ENCODE results near the gene FAM241A. TPM values are rescaled to one million over a fixed set of nuclear protein-coding genes. Genes with fewer than 3 reads are reported as not detected.
A peak's percentile ranks its signal among the peaks of the same experiment; 100 is the strongest.
"Not testable (repeated sequence)": the region's sequence is repeated elsewhere in the genome, so short reads cannot be mapped to it uniquely, and the experiment has no call there.

Gene FAM241A
- total RNA-seq, 2 experiments from 2014 or later, result 1.4 to 2.3 TPM

GRCh38 chr4:112143781-112144180 is 1.5 kb upstream of the FAM241A start:
- DNase-seq (no peak), ATAC-seq (no peak)
- CTCF ChIA-PET, result no interaction called here
- no peaks in the 10 kb centered on the region for H3K9me3 Mint-ChIP-seq (ENCODE audit: low read depth)
- H3K36me3 Mint-ChIP-seq, result peaks cover 5% of the 10 kb centered on the region
- H3K4me3 Mint-ChIP-seq, result no peak overlapping the region
- H3K4me1 Mint-ChIP-seq, result peaks cover 46% of the 10 kb centered on the region
- no peaks in the 10 kb centered on the region for H3K27me3 Mint-ChIP-seq
- no peak overlapping the region for H3K27ac Mint-ChIP-seq

- DNase-seq (no peak), ATAC-seq (no peak)
- Mint-ChIP-seq H3K36me3 (peaks cover 5% of the 10 kb centered on the region), H3K4me1 (peaks cover 46% of the 10 kb centered on the region), H3K27ac (no peak overlapping the region), H3K27me3 (no peaks in the 10 kb centered on the region), H3K9me3 (ENCODE audit: low read depth) (no peaks in the 10 kb centered on the region), H3K4me3 (peak overlapping the region; percentile 91)
- CTCF ChIA-PET, result interaction anchor here (1.0 to 1.4 kb wide), 2 partner anchors 42 to 90 kb away, joined by 3 read pairs; no protein-coding TSS in a partner anchor
Measured at GRCh38 chr4:112144546-112145325, 518 bp upstream of the FAM241A start.

GRCh38 chr4:112145790-112146501 is 692 bp downstream of the FAM241A start:
- Mint-ChIP-seq H3K9me3 (ENCODE audit: low read depth) (no peaks in the 10 kb centered on the region), H3K27me3 (no peaks in the 10 kb centered on the region), H3K4me1 (peaks cover 45% of the 10 kb centered on the region), H3K4me3 (peak overlapping the region; percentile 91), H3K27ac (peak overlapping the region; percentile 86), H3K36me3 (peaks cover 5% of the 10 kb centered on the region)
- ATAC-seq (peak; percentile 61), DNase-seq (peak; percentile 67)
- CTCF ChIA-PET, result interaction anchor here (1.0 to 1.8 kb wide), 3 partner anchors 43 to 88 kb away, joined by 3 to 6 read pairs (median 3); no protein-coding TSS in a partner anchor

GRCh38 chr4:112146502-112146813 is 1.2 kb downstream of the FAM241A start:
- CTCF ChIA-PET, result interaction anchor here (0.8 to 1.8 kb wide), 3 partner anchors 10 to 47 kb away, joined by 3 to 6 read pairs (median 3); no protein-coding TSS in a partner anchor
- peaks cover 40% of the 10 kb centered on the region for H3K4me1 Mint-ChIP-seq
- DNase-seq (no peak), ATAC-seq (no peak)
- peak overlapping the region; percentile 86 for H3K27ac Mint-ChIP-seq
- peak overlapping the region; percentile 91 for H3K4me3 Mint-ChIP-seq
- no peaks in the 10 kb centered on the region for H3K27me3 Mint-ChIP-seq
- H3K9me3 Mint-ChIP-seq (ENCODE audit: low read depth), result no peaks in the 10 kb centered on the region
- H3K36me3 Mint-ChIP-seq, result peaks cover 5% of the 10 kb centered on the region

GRCh38 chr4:112147697-112148096 is 2.4 kb downstream of the FAM241A start:
- no peak overlapping the region for H3K4me3 Mint-ChIP-seq
- CTCF ChIA-PET, result interaction anchor here (1.2 kb wide), 1 partner anchor 11 kb away, joined by 4 read pairs; no protein-coding TSS in a partner anchor
- no peaks in the 10 kb centered on the region for H3K27me3 Mint-ChIP-seq
- peaks cover 7% of the 10 kb centered on the region for H3K36me3 Mint-ChIP-seq
- no peak for ATAC-seq
- DNase-seq, result no peak
- no peaks in the 10 kb centered on the region for H3K9me3 Mint-ChIP-seq (ENCODE audit: low read depth)
- H3K27ac Mint-ChIP-seq, result no peak overlapping the region
- H3K4me1 Mint-ChIP-seq, result peaks cover 40% of the 10 kb centered on the region

GRCh38 chr4:112150920-112151319 is 5.7 kb downstream of the FAM241A start:
- DNase-seq, result no peak
- Mint-ChIP-seq H3K36me3 (peaks cover 9% of the 10 kb centered on the region), H3K27ac (no peak overlapping the region), H3K4me3 (no peak overlapping the region), H3K4me1 (peaks cover 40% of the 10 kb centered on the region), H3K9me3 (ENCODE audit: low read depth) (no peaks in the 10 kb centered on the region), H3K27me3 (no peaks in the 10 kb centered on the region)
- CTCF ChIA-PET, result interaction anchor here (2.1 kb wide), 1 partner anchor 52 kb away, joined by 6 read pairs; no protein-coding TSS in a partner anchor
- ATAC-seq, result no peak

GRCh38 chr4:112152521-112152920 is 7.3 kb downstream of the FAM241A start:
- H3K27me3 Mint-ChIP-seq, result no peaks in the 10 kb centered on the region
- no peaks in the 10 kb centered on the region for H3K9me3 Mint-ChIP-seq (ENCODE audit: low read depth)
- no peak overlapping the region for H3K27ac Mint-ChIP-seq
- H3K4me1 Mint-ChIP-seq, result peaks cover 25% of the 10 kb centered on the region
- no peak for ATAC-seq
- CTCF ChIA-PET, result interaction anchor here (2.1 kb wide), 1 partner anchor 53 kb away, joined by 6 read pairs; no protein-coding TSS in a partner anchor
- H3K4me3 Mint-ChIP-seq, result no peak overlapping the region
- H3K36me3 Mint-ChIP-seq, result peaks cover 7% of the 10 kb centered on the region
- DNase-seq, result no peak

- no peak overlapping the region for H3K4me3 Mint-ChIP-seq
- no peak overlapping the region for H3K27ac Mint-ChIP-seq
- H3K36me3 Mint-ChIP-seq, result peaks cover 9% of the 10 kb centered on the region
- ATAC-seq, result no peak
- CTCF ChIA-PET, result no interaction called here
- peaks cover 19% of the 10 kb centered on the region for H3K4me1 Mint-ChIP-seq
- H3K9me3 Mint-ChIP-seq (ENCODE audit: low read depth), result no peaks in the 10 kb centered on the region
- no peaks in the 10 kb centered on the region for H3K27me3 Mint-ChIP-seq
- no peak for DNase-seq
Measured at GRCh38 chr4:112153211-112153791, 8.0 kb downstream of the FAM241A start.

GRCh38 chr4:112156112-112156511 is 10.9 kb downstream of the FAM241A start:
- H3K4me3 Mint-ChIP-seq, result no peak overlapping the region
- no peaks in the 10 kb centered on the region for H3K27me3 Mint-ChIP-seq
- H3K9me3 Mint-ChIP-seq (ENCODE audit: low read depth), result peaks cover 9% of the 10 kb centered on the region
- H3K36me3 Mint-ChIP-seq, result peaks cover 28% of the 10 kb centered on the region
- H3K4me1 Mint-ChIP-seq, result peaks cover 14% of the 10 kb centered on the region
- ATAC-seq (no peak), DNase-seq (no peak)
- no peak overlapping the region for H3K27ac Mint-ChIP-seq
- CTCF ChIA-PET, result interaction anchor here (0.6 to 1.2 kb wide), 2 partner anchors 9 to 1967 kb away, joined by 3 read pairs; no protein-coding TSS in a partner anchor

- H3K27ac Mint-ChIP-seq, result no peak overlapping the region
- DNase-seq (no peak), ATAC-seq (no peak)
- H3K4me3 Mint-ChIP-seq, result no peak overlapping the region
- peaks cover 32% of the 10 kb centered on the region for H3K36me3 Mint-ChIP-seq
- H3K27me3 Mint-ChIP-seq, result no peaks in the 10 kb centered on the region
- H3K9me3 Mint-ChIP-seq (ENCODE audit: low read depth), result peaks cover 9% of the 10 kb centered on the region
- CTCF ChIA-PET, result interaction anchor here (0.6 to 1.2 kb wide), 2 partner anchors 10 to 1967 kb away, joined by 3 read pairs; no protein-coding TSS in a partner anchor
- H3K4me1 Mint-ChIP-seq, result peaks cover 14% of the 10 kb centered on the region
Measured at GRCh38 chr4:112156553-112156952, 11.3 kb downstream of the FAM241A start.

- ATAC-seq; CTCF ChIA-PET; H3K27ac Mint-ChIP-seq; H3K27me3 Mint-ChIP-seq; H3K4me3 Mint-ChIP-seq; DNase-seq; H3K9me3 Mint-ChIP-seq (ENCODE audit: low read depth): not testable (repeated sequence)
- H3K36me3 Mint-ChIP-seq, result peaks cover 30% of the 10 kb centered on the region
- peaks cover 18% of the 10 kb centered on the region for H3K4me1 Mint-ChIP-seq
Measured at GRCh38 chr4:112163706-112164105, 18.5 kb downstream of the FAM241A start.

GRCh38 chr4:112167794-112168193 is 22.5 kb downstream of the FAM241A start:
- no peaks in the 10 kb centered on the region for H3K9me3 Mint-ChIP-seq (ENCODE audit: low read depth)
- peak; percentile 85 for ATAC-seq

GRCh38 chr4:112168719-112169500 is 23.7 kb downstream of the FAM241A start:
- no peak for DNase-seq
- H3K4me3 Mint-ChIP-seq, result no peak overlapping the region
- ATAC-seq, result no peak
- peaks cover 32% of the 10 kb centered on the region for H3K4me1 Mint-ChIP-seq
- CTCF ChIA-PET, result no interaction called here
- no peak overlapping the region for H3K27ac Mint-ChIP-seq
- H3K27me3 Mint-ChIP-seq, result no peaks in the 10 kb centered on the region
- no peaks in the 10 kb centered on the region for H3K9me3 Mint-ChIP-seq (ENCODE audit: low read depth)
- H3K36me3 Mint-ChIP-seq, result peaks cover 8% of the 10 kb centered on the region

More at GRCh38 chr4:112167794-112168193, 22.5 kb downstream of the FAM241A start:
- no peak overlapping the region for H3K27ac Mint-ChIP-seq
- H3K4me3 Mint-ChIP-seq, result no peak overlapping the region
- H3K4me1 Mint-ChIP-seq, result peaks cover 32% of the 10 kb centered on the region
- CTCF ChIA-PET, result no interaction called here
- peak; percentile 57 for DNase-seq
- H3K36me3 Mint-ChIP-seq, result peaks cover 7% of the 10 kb centered on the region
- no peaks in the 10 kb centered on the region for H3K27me3 Mint-ChIP-seq
